Neural cell (in vitro differentiated cells): Measurements from ENCODE around the gene VWA5B1.

Experiments
- CTCF ChIP-seq: fragments of 450-650 bp; IDR thresholded peaks from 2 replicates; pipeline ENCODE4 v1.5.1; 2014; ENCODE audit warnings: antibody characterized with exemption, mild to moderate bottlenecking, moderate library complexity; ENCODE audit not compliant: poor library complexity, severe bottlenecking
- EP300 ChIP-seq: fragments of 450-650 bp; conservative IDR thresholded peaks from 2 replicates; pipeline ENCODE4 v1.6.1; 2014; ENCODE audit warnings: antibody characterized with exemption, mild to moderate bottlenecking, moderate library complexity; ENCODE audit not compliant: poor library complexity, severe bottlenecking
- EZH2 ChIP-seq: fragments of 200-600, 300-800 bp; shearing (Covaris generic), sonication (generic); IDR thresholded peaks from 2 replicates; pipeline ENCODE4 v1.6.1; 2014; ENCODE audit warnings: antibody characterized with exemption, low read length, borderline replicate concordance, mild to moderate bottlenecking; ENCODE audit not compliant: insufficient read depth, poor library complexity, severe bottlenecking
- POLR2AphosphoS5 ChIP-seq: IDR thresholded peaks from 2 replicates; pipeline ENCODE4 v1.6.1; 2012
- TAF1 ChIP-seq: IDR thresholded peaks from 2 replicates; pipeline ENCODE4 v1.6.1; 2012; ENCODE audit warnings: low read depth

- TF ChIP-seq TAF1 (no peak), EZH2 (no peak), CTCF (no peak), EP300 (no peak), POLR2AphosphoS5 (no peak)
Measured at GRCh38 chr1:20342294-20343148, 51.8 kb downstream of the VWA5B1 start.
